Raji (cell line): Measurements from ENCODE around the gene FIGNL1.

ENCODE experiments used
- POLR2A ChIP-seq: IDR thresholded peaks from 2 replicates; pipeline ENCODE4 v1.6.1; 2011; ENCODE audit warnings: low read depth, low read length, control low read depth; ENCODE audit not compliant: insufficient read depth

FIGNL1 gene

DNA sequence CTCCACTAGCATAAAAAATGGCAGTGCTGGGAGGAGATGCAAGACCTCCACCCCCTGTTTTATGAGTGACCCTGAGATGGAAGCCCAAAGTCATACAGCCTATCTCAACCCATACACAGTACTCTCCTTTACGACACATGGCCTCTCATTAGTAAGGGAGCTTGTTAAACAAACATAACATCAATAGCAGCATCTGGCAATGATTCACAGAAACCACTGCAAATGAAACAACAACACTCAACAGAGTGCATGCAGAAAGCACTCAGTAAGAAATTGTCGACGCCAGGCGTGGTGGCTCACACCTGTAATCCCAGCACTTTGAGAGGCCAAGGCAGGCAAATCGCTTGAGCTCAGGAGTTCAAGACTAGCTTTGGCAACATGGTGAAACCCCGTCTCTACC, 27.5 kb upstream of the FIGNL1 start:
- TF ChIP-seq POLR2A = no peak

DNA sequence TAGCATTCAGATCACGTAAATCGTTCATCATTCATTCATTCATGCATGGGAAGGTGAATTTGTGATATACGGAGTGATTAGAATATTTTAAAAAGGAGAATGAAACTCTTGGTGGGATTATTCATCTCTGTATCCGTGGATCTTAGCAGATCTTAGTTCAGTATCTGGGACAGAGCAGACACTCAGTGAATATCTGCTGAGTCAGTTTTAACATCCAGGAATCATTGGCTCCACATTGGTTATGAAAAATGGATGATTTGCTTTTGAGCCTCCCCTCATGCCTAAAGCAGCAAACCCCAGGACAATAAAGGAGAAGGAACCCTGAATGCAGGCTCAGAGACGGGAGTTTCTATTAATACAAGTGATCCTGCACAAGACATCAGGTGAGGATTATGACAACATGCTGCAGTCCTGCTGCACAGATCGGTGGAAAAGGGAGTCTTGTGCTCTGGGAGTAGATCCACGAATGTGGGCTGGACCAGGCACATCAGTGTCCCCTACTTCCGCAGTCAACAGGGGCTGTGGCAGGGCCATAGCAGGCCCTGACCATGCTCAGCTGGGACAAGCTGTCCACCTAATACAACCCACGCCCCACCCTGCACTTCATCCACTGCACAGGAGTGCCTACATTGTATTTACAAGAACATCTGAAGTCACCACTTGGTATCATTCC, 26.9 kb upstream of the FIGNL1 start:
- no peak for TF ChIP-seq POLR2A

DNA sequence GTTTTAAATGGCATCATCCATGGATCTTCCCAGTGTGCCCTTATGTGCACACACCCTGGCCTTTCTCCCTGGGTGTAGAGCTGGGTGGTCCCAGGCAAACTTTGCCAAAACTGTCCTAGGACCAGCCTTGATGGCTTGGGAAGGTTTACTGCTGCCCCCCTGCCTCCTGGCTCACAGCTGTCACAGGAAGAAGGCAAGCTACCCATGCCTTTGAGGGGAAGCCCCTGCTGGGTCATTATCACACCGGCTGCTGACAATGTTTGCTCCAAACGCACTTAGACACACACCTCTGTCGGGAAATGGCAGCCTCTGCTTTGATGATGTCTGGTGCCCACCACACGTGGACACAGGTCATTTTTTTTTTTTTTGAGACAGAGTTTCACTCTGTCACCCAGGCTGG, 25.2 kb upstream of the FIGNL1 start:
- TF ChIP-seq POLR2A = no peak

DNA sequence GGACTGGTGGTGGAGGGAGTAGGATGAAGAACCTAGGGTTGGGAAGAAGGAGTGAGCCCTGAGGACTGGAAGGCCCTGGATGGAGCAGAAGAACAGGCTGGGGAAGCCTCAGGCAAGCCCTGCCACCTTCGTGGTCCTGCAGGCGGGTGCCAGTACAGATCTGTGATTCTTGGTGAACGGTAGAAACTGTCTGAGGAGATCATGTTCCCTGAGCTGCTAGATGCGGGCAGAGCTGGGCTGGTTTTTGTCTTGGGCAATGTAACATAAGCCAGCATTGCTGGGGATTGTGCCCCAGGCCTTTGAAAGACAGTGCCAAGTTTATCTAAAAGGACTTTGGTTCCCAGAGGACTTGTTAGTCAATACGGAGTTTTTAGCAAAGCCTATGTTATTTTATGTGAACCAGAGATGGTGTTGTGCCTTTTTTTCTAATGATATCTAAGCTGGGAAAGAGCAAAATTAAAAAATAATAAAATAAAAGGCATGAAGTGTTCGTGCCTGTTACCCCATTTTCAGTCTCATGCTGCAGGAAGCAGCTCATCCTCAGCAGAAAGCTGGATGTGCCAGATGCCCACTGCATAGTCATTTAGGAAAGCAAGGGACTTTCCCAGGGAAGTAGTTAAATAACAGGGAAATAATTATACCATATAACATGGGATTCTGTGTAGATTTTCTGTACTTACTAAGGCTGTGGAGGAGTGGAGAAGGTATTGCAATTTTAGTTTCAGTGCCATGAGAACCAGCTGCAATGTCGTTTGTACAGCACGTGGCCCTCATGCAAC, 24.4 kb upstream of the FIGNL1 start:
- no peak for TF ChIP-seq POLR2A

DNA sequence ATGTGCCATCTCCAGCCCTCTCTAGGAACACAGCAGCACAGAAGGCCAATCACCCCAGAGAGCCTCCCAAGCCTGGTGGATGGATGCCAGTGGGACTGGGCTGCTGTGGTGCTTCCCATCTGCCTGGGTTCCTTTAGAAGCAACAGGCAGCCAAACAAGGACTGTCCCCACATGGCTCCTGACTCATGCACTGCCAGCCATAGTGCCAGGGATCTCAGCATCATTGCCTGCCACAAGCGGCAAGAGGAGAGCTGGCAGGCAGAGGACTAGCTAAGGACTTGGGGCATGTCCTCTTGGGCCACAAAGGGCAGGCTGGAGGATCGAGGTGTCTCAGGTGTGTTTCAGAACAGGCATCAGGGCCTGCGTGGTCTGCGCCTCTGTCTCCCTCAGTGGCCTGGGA, 23.4 kb upstream of the FIGNL1 start:
- TF ChIP-seq POLR2A = no peak

DNA sequence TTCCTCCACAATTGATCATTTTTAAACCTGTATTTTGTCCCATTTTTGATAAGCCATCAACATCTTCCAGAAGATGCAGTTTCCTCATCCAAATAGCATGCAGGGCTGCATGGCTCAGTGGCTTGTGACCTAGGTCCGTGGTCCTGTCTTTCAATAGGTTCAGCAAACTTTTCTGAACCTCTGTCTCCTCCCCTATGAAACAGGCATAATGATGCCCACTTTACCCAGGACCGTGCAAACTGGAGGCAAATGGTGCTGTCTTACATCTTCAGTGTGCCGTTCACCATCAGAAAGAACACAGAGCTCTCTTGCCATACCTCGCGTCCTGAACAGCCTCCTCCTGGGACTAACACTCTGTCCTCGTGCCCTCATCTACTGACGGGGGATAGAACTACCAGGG, 22.3 kb upstream of the FIGNL1 start:
- TF ChIP-seq POLR2A = no peak

DNA sequence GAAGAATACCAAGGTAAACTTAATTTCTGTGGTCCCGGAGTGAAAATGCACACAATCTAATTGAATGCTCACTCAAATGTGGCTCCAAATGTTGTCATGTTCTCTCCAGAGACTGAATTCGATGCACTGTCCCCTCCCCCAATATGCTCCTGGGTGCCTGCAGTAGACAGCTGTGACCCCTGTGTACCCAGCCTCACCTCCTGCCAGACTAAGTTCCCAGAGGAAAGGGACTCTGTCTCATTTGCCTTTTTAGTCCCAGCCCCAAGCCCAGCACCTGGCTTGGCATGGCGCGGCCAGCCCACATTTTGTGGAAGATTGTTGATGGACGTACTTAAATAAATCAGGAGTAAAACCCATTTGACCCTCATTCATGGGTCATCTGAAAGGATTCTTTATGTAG, 21.8 kb upstream of the FIGNL1 start:
- TF ChIP-seq POLR2A = no peak

DNA sequence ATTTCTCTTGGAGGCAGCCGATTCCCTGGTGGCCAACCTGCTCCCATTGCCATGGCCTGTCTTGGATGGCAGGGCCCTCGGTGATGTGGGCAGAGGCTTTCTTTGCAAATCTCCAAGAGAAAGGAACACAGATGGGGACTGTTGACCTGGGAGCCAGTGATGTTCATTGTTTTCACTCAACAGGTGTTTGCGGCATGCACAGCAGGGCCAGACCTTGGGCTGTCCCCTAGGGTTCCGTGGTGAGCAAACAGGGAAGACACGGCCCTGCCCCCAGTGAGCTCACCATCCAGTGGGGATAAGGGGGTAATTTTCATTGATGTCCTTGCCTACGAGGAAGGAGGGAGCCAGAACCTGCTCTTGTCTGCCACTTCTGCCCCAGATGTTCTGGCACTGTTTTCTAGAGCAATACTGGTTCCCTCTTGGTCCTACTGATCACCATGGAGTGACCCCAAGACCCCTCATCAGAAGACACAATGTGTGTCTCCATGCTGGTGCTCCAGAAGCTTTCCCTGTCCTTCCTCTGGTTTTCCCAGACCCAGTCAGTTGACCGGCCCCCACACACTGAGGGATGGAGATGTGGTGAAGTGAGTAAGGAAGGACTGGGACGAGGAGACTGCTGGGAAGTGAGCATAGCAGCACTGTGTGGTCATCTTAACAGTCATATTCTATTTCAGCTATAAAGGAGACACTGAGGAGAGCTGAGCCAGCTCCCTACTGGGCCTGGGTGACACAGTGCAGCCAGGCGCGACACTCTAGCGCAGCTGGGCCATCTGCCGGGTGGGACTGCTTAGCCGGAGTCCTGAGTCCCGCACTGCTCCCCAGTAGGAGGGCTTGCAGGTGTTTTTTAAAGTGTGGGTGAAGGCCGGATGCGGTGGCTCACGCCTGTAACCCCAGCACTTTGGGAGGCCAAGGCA, 20.4 kb upstream of the FIGNL1 start:
- TF ChIP-seq POLR2A = no peak

GRCh38 chr7:50469181-50469580, 19.0 kb upstream of the FIGNL1 start:
- no peak for TF ChIP-seq POLR2A

- no peak for TF ChIP-seq POLR2A
Measured at GRCh38 chr7:50467817-50468610, 17.9 kb upstream of the FIGNL1 start.

GRCh38 chr7:50466815-50467585, 16.9 kb upstream of the FIGNL1 start:
- no peak for TF ChIP-seq POLR2A

DNA sequence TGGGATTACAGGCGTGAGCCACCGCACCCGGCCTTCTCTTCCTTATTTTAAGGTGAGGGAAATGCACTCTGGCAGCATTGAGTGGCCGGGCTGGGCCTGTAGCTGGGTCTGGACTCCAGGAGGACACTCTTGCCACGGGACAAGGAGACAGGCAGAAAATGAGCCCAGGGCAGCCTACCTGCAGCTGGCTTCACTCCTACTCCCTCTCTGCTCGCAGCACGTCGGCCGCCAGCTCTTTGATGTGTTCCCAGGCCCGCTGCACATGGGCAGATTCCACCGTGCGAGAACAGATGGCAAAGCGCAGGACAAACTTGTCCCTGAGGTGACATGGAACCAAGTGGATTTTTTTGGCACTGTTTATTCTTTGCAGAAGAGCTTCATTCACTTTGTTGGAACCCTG, 12.9 kb upstream of the FIGNL1 start:
- no peak for TF ChIP-seq POLR2A

DNA sequence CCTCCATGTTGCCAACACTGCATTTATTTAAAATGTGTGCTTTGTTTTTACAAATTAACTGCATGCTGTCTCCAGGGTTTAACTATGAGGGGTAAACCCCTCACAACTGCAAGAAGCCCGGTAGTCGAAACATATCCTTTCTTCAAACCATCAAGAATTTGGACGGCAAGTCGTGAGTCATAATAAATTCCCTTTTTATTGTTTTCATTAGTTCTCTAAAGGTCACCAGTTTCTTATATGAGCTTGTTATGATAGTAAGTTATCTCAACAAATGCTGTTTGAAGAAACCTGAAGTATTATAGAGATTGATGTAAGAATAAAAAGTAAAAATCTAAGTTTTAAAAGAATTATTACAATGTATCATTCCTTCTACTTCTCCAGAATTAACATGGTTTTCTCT, 12.2 kb upstream of the FIGNL1 start:
- TF ChIP-seq POLR2A = no peak

- TF ChIP-seq POLR2A = no peak
Measured at GRCh38 chr7:50461695-50462094, 11.5 kb upstream of the FIGNL1 start.
